ENCODE results near the gene NAV2.

The NAV2 gene

DNA sequence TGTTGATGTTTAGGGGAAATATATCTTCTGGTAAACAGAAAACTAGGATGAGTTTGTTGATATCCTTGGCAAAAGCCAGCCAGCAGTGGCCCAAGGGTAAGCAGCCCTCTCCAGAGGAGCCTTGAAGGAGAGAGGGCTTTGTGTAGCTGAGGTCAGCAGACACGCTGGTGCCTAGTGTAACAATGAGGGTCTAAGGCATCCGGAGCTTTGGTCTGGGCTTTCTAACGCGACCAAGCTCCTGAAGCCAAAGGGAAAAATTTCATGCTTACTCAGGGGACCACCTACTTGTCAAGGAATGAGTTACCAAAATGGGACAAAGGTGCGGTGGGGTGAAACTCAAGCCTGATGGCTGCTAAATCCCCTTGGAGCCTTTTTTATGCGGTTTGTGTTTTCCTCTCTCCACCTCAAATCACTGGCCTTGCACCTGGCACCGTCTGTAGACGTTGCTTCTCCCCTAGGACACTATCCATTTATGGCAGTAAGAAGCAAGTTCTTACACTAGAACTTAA lies 312.7 kb downstream of the NAV2 start:
- TF ChIP-seq, protein P1, sequence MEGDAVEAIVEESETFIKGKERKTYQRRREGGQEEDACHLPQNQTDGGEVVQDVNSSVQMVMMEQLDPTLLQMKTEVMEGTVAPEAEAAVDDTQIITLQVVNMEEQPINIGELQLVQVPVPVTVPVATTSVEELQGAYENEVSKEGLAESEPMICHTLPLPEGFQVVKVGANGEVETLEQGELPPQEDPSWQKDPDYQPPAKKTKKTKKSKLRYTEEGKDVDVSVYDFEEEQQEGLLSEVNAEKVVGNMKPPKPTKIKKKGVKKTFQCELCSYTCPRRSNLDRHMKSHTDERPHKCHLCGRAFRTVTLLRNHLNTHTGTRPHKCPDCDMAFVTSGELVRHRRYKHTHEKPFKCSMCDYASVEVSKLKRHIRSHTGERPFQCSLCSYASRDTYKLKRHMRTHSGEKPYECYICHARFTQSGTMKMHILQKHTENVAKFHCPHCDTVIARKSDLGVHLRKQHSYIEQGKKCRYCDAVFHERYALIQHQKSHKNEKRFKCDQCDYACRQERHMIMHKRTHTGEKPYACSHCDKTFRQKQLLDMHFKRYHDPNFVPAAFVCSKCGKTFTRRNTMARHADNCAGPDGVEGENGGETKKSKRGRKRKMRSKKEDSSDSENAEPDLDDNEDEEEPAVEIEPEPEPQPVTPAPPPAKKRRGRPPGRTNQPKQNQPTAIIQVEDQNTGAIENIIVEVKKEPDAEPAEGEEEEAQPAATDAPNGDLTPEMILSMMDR (IDR thresholded peaks at IDR 0.05; ENCODE audit: low read depth, low read length), result no peak
- no peak for DNase-seq (ENCODE audit: low read depth, low spot score)
- no peak overlapping the region for H3K4me3 ChIP-seq (ENCODE audit: low read depth, low read length)
- in situ Hi-C loops (cut with HindIII; ENCODE audit: low sequenced_read_pairs), result no loop called here

DNA sequence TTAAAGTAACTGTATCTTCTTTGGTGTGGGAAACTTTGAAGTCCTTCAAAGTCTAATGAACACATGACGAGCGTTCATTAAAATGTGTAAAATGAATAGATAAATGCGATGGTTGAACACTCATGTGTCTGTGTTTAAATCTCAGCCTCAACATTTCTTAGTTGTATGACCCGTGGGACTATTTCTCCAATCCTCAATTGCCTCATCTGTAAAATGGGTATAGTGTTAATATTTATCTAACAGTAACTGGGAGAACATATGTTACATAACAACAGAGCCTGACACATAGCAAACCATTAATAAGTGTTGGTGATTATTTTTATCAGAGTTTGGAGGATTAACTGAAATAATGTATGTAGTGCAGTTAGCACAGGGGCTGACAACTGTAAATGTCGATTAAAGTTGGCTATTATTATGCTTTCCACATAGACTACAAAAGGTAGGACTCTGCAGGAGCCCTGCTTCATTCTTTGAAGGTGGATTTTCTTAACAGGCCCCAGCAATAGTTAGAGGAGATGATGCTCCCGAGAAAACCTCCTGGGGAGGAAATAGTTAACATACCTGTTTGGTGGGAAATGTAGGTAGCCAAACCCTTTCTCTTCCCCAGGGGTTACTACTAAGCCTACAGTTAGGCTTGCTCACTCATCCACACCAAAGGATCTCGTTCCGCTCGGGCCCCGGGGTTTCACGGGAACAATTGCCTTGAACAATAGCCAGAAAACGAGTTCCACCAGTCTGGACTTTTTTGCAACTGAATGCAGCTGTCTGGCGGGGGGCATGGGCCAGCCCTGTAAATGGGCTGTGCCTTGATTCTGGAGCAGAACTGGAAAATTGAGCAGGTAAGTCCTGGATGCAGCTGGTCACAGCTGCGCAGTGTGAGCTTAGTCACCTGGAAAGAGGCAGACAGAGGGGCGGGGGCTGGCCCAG lies 314.3 kb downstream of the NAV2 start:
- in situ Hi-C loops (cut with HindIII; ENCODE audit: low sequenced_read_pairs), result no loop called here
- no peak for DNase-seq (ENCODE audit: low read depth, low spot score)
- TF ChIP-seq, protein P1 (IDR thresholded peaks at IDR 0.05; ENCODE audit: low read depth, low read length), result no peak
- no peak overlapping the region for H3K4me3 ChIP-seq (ENCODE audit: low read depth, low read length)

DNA sequence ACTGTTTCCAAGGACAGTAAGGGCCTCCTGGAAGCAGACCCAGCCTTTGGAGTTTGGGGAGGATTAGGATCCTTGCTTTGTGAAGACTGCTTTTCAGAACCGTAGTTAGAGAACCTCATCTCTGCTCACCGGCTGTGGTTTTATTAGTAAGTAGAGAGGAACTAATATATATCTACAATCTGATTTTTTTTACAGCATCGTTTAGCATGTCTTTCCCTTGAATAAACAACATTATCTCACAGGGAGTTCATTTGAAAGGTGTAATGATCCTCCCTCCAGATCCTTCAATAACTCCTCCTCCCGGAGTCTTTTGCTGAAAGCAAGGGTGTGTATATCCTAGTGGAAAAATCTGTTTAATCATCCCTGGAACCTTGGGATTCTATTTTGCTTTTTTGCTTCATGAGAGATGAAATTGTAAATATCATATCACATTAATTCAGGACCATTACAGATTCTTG lies 314.9 kb downstream of the NAV2 start:
- TF ChIP-seq, protein P1 (IDR thresholded peaks at IDR 0.05; ENCODE audit: low read depth, low read length), result no peak
- no peak overlapping the region for H3K4me3 ChIP-seq (ENCODE audit: low read depth, low read length)
- no peak for DNase-seq (ENCODE audit: low read depth, low spot score)
- in situ Hi-C loops (cut with HindIII; ENCODE audit: low sequenced_read_pairs), result no loop called here

DNA sequence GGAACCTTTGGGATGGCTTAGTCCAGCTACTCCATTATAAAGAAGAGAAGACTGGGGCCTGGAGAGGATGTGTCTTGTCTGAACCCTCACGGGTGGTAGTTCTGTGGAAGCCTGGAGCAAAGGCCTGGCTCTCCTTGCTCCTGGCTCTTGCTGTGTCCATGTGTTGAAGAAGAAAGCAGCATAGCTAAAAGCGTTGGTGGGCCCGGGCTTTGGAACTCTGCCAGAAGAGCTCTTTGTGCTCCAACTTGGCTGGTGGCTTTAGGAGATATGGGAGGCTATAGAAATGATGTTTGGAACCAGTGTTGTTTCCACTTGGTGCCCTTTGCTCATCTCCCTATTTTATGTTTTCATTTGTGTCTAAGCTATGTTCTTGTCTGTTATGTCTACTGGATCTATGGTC lies 316.6 kb downstream of the NAV2 start:
- TF ChIP-seq, protein P1 (IDR thresholded peaks at IDR 0.05; ENCODE audit: low read depth, low read length), result no peak
- in situ Hi-C loops (cut with HindIII; ENCODE audit: low sequenced_read_pairs), result no loop called here
- DNase-seq (ENCODE audit: low read depth, low spot score), result no peak
- H3K4me3 ChIP-seq (ENCODE audit: low read depth, low read length), result no peak overlapping the region

DNA sequence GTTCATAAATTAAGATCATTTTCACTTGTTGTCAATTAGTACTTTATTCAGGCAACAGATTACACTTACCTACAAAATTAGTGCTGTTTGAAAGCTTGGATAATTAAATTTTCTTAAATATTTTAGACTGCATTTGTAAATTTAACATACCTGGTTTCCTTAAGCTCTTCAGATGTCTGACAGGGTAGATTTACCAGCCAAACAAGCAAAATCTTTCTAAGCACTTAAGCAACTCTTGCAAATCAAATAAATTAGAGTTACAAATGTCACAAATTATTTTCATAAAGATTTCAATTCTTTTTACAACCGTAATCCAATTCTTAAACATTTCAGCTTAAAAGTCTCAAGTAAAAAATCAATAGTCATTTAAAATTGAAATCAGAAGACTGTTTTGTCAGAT lies 317.8 kb downstream of the NAV2 start:
- DNase-seq (ENCODE audit: low read depth, low spot score), result no peak
- no peak overlapping the region for H3K4me3 ChIP-seq (ENCODE audit: low read depth, low read length)
- TF ChIP-seq, protein P1 (IDR thresholded peaks at IDR 0.05; ENCODE audit: low read depth, low read length), result no peak
- in situ Hi-C loops (cut with HindIII; ENCODE audit: low sequenced_read_pairs), result no loop called here

DNA sequence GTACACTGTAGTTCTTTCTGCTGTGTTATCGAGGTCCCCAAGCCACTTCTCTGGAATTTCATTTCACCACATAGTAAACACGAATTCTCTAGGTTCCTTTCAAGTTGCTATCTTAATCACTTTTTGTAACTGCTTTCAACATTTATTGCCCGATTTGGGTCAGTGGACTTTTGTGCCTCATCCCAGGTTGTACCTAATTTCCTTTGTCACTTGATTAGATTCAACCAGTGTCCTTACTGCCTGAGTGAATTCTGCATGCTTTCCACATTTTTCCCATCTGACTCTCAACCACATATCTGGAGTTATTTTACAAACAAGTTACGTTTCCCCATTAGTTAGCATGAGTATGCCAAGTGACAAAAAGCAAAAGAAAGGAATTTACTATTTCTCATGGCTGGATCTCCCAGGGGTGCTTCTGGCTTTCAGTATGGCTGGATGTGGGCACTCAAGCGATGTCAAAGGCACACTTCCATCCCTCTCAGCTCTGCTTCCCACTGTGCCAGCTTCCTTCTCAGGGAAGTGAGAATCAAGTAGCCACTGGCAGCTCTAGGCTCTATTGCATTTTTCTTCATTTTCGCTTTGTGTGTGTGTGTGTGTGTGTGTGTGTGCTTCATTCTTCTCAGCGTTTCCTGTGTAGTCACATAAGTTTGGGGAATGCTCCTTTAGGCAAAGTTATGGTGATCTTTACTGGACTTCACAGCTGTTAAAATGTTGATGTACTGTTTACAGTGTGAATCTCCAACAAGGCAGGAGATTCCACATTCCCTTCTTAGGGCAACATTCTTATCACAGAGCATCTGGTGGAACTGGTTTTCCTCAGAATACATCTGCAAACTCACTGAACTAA lies 318.7 kb downstream of the NAV2 start:
- H3K4me3 ChIP-seq (ENCODE audit: low read depth, low read length), result no peak overlapping the region
- DNase-seq (ENCODE audit: low read depth, low spot score), result peak; percentile 95
- in situ Hi-C loops (cut with HindIII; ENCODE audit: low sequenced_read_pairs), result no loop called here
- TF ChIP-seq, protein P1 (IDR thresholded peaks at IDR 0.05; ENCODE audit: low read depth, low read length), result no peak
